HepG2 (cell line): Measurements from ENCODE around the gene INPP1. TPM values are rescaled to one million over a fixed set of nuclear protein-coding genes. Genes with fewer than 3 reads are reported as not detected.
A peak's percentile ranks its signal among the peaks of the same experiment; 100 is the strongest.

ENCODE experiments used
- AKAP8 ChIP-seq: sonication (generic); formaldehyde crosslinking; IDR thresholded peaks from 2 replicates; pipeline ENCODE4 v1.5.1; 2020; ENCODE audit warnings: mild to moderate bottlenecking, missing genetic modification reagents
- ARID5B ChIP-seq: IDR thresholded peaks from 2 replicates; pipeline ENCODE4 v1.4.0; 2020; ENCODE audit warnings: mild to moderate bottlenecking, missing genetic modification reagents
- GFI1 ChIP-seq: sonication (generic); formaldehyde crosslinking; IDR thresholded peaks from 2 replicates; pipeline ENCODE4 v1.5.0; 2020; ENCODE audit warnings: missing genetic modification reagents, mild to moderate bottlenecking, borderline replicate concordance
- HNRNPUL1 ChIP-seq: fragments of 200-400 bp; formaldehyde crosslinking; IDR thresholded peaks from 2 replicates; pipeline ENCODE4 v1.6.1; 2017; ENCODE audit warnings: low read depth, mild to moderate bottlenecking, low read length, moderate library complexity
- HOXA9 ChIP-seq: sonication (generic); formaldehyde crosslinking; IDR thresholded peaks from 2 replicates; pipeline ENCODE4 v1.8.1; 2022; ENCODE audit warnings: missing genetic modification reagents, mild to moderate bottlenecking, moderate library complexity, borderline replicate concordance
- KDM5A ChIP-seq: fragments of 200-600 bp; sonication (generic); IDR thresholded peaks from 2 replicates; pipeline ENCODE4 v1.7.0; 2018; ENCODE audit warnings: antibody characterized with exemption, mild to moderate bottlenecking, low read length, borderline replicate concordance
- REL ChIP-seq: sonication (generic); formaldehyde crosslinking; conservative IDR thresholded peaks from 2 replicates; pipeline ENCODE4 v1.8.0; 2022; ENCODE audit warnings: mild to moderate bottlenecking, missing genetic modification reagents, moderate library complexity
- U2AF2 ChIP-seq: fragments of 200-400 bp; formaldehyde crosslinking; IDR thresholded peaks from 2 replicates; pipeline ENCODE4 v1.6.1; 2017; ENCODE audit warnings: low read depth, mild to moderate bottlenecking, low read length
- YEATS4 ChIP-seq: sonication (generic); formaldehyde crosslinking; IDR thresholded peaks from 2 replicates; pipeline ENCODE4 v1.4.0; 2020; ENCODE audit warnings: missing genetic modification reagents, borderline replicate concordance
- ZNF234 ChIP-seq: sonication (generic); formaldehyde crosslinking; conservative IDR thresholded peaks from 2 replicates; pipeline ENCODE4 v1.5.1; 2020; ENCODE audit warnings: mild to moderate bottlenecking, missing genetic modification reagents
- ZSCAN21 ChIP-seq: sonication (generic); formaldehyde crosslinking; IDR thresholded peaks from 2 replicates; pipeline ENCODE4 v1.8.0; 2022; ENCODE audit warnings: mild to moderate bottlenecking, missing genetic modification reagents, moderate library complexity, borderline replicate concordance
- polyA plus RNA-seq, 8 experiments: library from polyadenylated mRNA; depleted of rRNA in 3 of 8; stranded (reverse) in 7 of 8; unstranded in 1 of 8; fragments of >200 nt; fragmentation: Illumina TruSeq in 4 of 8; extraction: Trizol in 4 of 8; gene quantifications; 2 replicates each; pipeline versions ENCODE4 v1.2.1 to v1.2.3, GENCODE V29; 2011 to 2016; ENCODE audit warnings: low read depth in 4 of 8, missing spikeins in 1 of 8, mixed read lengths in 1 of 8; ENCODE audit not compliant: insufficient read depth in 1 of 8
- total RNA-seq, 5 experiments: library from RNA; depleted of rRNA; stranded (reverse); fragments of >200 nt; fragmentation: Illumina TruSeq; extraction: Trizol; gene quantifications; 2 replicates each; pipeline ENCODE4 v1.2.3, GENCODE V29; 2016; ENCODE audit warnings: low read depth in 1 of 5
- TF ChIP-seq, protein P1 (sequence below): sonication (generic); formaldehyde crosslinking; IDR thresholded peaks from 2 replicates; pipeline ENCODE4 v1.8.0; 2022; ENCODE audit warnings: mild to moderate bottlenecking, missing genetic modification reagents
- TF ChIP-seq, protein P2 (sequence below): sonication (generic); formaldehyde crosslinking; IDR thresholded peaks from 2 replicates; pipeline ENCODE4 v1.8.0; 2022; ENCODE audit warnings: missing genetic modification reagents, low read depth, mild to moderate bottlenecking, borderline replicate concordance
- TF ChIP-seq, protein P3 (sequence below): sonication (generic); formaldehyde crosslinking; IDR thresholded peaks from 2 replicates; pipeline ENCODE4 v1.5.0; 2020; ENCODE audit warnings: missing genetic modification reagents, mild to moderate bottlenecking, borderline replicate concordance
- TF ChIP-seq, protein P4 (sequence below): sonication (generic); formaldehyde crosslinking; IDR thresholded peaks from 2 replicates; pipeline ENCODE4 v1.5.0; 2020; ENCODE audit warnings: mild to moderate bottlenecking, missing genetic modification reagents, borderline replicate concordance
- TF ChIP-seq, protein P5 (sequence below), 2 experiments: fragments of 450-650 bp in 1 of 2; sonication (generic) in 1 of 2; formaldehyde crosslinking; IDR thresholded peaks; 2 replicates each; pipeline versions ENCODE4 v1.5.0 to v1.8.0; 2020 to 2022; ENCODE audit warnings: mild to moderate bottlenecking in 1 of 2, missing genetic modification reagents in 1 of 2

INPP1 gene
- total and polyA plus RNA-seq, 2 of the 13 experiments (the other 11 are each of a cell fraction or from before 2014, with no cell fraction given): 10.0 to 13.3 TPM

DNA sequence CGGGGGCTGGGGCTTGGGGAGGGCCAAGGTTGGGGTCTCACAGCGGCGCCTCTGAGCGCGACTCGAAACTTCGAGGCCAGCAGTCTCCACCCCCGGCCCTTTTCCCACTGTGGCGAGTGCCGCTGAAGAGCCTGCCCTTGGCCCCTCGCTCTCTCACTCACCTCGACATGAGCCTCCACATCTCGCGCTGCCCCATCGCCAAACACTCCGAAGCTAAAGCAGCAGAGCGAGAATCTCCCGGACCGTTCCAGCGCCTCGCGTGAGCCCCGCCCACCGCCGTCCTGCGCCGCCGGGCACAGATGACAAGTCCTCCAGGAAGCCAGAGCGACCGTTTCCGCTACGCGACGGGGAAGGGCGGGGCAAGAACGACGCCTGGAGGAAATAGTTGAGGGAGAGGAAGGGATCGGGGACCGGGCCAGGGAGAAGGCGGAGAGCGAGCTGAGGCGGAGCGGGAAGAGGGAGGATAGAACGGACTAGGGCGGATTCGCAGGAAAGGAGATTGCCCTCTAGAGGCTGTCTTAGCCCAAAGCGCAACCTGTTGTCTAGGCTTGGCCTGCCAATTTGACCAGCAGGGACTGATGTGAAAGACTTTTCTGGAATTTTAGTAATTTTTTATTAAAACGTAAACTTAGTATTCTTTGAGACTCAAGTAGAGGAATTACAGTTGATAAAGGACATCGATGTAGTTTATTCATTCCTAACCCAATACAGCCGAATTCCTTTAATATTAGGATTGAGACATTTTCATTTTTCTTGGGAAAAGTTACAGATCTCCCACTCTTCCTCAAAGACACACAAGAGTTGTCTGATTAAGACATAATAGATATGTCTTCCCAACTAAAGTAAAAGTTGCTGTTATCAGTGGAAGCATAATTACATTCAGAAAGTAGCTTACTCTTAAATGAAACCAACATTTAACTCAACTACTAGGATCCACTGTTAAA, 23.6 kb upstream of the INPP1 start, which contains the start of gene HIBCH (continued):
- TF ChIP-seq, protein P1, sequence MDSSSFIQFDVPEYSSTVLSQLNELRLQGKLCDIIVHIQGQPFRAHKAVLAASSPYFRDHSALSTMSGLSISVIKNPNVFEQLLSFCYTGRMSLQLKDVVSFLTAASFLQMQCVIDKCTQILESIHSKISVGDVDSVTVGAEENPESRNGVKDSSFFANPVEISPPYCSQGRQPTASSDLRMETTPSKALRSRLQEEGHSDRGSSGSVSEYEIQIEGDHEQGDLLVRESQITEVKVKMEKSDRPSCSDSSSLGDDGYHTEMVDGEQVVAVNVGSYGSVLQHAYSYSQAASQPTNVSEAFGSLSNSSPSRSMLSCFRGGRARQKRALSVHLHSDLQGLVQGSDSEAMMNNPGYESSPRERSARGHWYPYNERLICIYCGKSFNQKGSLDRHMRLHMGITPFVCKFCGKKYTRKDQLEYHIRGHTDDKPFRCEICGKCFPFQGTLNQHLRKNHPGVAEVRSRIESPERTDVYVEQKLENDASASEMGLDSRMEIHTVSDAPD (CRISPR knock-in tag): peak; percentile 62
- TF ChIP-seq, protein P2, sequence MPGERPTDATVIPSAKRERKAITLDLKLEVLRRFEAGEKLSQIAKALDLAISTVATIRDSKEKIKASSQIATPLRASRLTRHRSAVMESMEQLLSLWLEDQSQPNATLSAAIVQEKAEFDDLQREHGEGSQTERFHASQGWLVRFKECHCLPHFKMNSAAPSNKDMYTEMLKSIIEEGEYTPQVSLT (CRISPR knock-in tag): no peak
- TF ChIP-seq, protein P3, sequence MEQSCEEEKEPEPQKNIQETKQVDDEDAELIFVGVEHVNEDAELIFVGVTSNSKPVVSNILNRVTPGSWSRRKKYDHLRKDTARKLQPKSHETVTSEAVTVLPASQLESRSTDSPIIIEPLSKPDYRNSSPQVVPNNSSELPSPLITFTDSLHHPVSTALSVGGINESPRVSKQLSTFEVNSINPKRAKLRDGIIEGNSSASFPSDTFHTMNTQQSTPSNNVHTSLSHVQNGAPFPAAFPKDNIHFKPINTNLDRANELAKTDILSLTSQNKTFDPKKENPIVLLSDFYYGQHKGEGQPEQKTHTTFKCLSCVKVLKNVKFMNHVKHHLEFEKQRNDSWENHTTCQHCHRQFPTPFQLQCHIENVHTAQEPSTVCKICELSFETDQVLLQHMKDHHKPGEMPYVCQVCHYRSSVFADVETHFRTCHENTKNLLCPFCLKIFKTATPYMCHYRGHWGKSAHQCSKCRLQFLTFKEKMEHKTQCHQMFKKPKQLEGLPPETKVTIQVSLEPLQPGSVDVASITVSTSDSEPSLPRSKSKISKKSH: 0 out of 2 replicates have a peak, but pooled peaks have one; percentile 67
- TF ChIP-seq HNRNPUL1 (no peak), AKAP8 (CRISPR knock-in tag) (peak; percentile 85), KDM5A (peak; percentile 55; the same call in 1 of the 2 replicates), ZSCAN21 (peak; percentile 90; the same call in 1 of the 2 replicates), GFI1 (CRISPR knock-in tag) (peak; percentile 79), ARID5B (peak; percentile 93), U2AF2 (no peak), ZNF234 (CRISPR knock-in tag) (no peak), YEATS4 (CRISPR knock-in tag) (peak; percentile 65; the same call in 1 of the 2 replicates), REL (peak; percentile 74; the same call in 1 of the 2 replicates), HOXA9 (CRISPR knock-in tag) (peak; percentile 39; the same call in 1 of the 2 replicates)
- TF ChIP-seq, protein P4, sequence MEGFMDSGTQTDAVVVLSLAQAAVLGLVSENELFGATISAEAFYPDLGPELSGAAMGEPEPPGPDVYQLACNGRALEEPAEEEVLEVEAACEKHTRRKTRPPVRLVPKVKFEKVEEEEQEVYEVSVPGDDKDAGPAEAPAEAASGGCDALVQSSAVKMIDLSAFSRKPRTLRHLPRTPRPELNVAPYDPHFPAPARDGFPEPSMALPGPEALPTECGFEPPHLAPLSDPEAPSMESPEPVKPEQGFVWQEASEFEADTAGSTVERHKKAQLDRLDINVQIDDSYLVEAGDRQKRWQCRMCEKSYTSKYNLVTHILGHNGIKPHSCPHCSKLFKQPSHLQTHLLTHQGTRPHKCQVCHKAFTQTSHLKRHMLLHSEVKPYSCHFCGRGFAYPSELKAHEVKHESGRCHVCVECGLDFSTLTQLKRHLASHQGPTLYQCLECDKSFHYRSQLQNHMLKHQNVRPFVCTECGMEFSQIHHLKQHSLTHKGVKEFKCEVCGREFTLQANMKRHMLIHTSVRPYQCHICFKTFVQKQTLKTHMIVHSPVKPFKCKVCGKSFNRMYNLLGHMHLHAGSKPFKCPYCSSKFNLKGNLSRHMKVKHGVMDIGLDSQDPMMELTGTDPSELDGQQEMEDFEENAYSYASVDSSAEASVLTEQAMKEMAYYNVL (CRISPR knock-in tag): peak; percentile 92
- TF ChIP-seq, protein P5, sequence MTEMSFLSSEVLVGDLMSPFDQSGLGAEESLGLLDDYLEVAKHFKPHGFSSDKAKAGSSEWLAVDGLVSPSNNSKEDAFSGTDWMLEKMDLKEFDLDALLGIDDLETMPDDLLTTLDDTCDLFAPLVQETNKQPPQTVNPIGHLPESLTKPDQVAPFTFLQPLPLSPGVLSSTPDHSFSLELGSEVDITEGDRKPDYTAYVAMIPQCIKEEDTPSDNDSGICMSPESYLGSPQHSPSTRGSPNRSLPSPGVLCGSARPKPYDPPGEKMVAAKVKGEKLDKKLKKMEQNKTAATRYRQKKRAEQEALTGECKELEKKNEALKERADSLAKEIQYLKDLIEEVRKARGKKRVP (CRISPR knock-in tag; IDR thresholded peaks at IDR 0.05): no peak
